ENCODE results near the gene CYTIP.

Gene CYTIP

GRCh38 chr2:157443795-157444640, at the start of gene CYTIP:
Gene CYTIP (minus strand): TSS chr2:157444089. CDS start chr2:157444020, 69 bp downstream.
- no peak for DNase-seq

GRCh38 chr2:157492189-157492773, 48.4 kb upstream of the CYTIP start:
- peak; percentile 70 for DNase-seq

- DNase-seq: no peak
Measured at GRCh38 chr2:157489983-157490382, 46.1 kb upstream of the CYTIP start.

- DNase-seq: no peak
Measured at GRCh38 chr2:157488877-157489276, 45.0 kb upstream of the CYTIP start.

- DNase-seq: no peak
Measured at GRCh38 chr2:157487747-157488146, 43.9 kb upstream of the CYTIP start.

GRCh38 chr2:157487271-157487610, 43.4 kb upstream of the CYTIP start:
- DNase-seq: no peak

- no peak for DNase-seq
Measured at GRCh38 chr2:157486596-157487270, 42.8 kb upstream of the CYTIP start.

- no peak for DNase-seq
Measured at GRCh38 chr2:157480182-157480961, 36.5 kb upstream of the CYTIP start.

GRCh38 chr2:157479081-157480027, 35.5 kb upstream of the CYTIP start:
- DNase-seq: no peak

GRCh38 chr2:157477919-157478318, 34.0 kb upstream of the CYTIP start:
- DNase-seq: no peak

GRCh38 chr2:157476953-157477709, 33.2 kb upstream of the CYTIP start:
- no peak for DNase-seq

GRCh38 chr2:157475722-157476390, 32.0 kb upstream of the CYTIP start:
- DNase-seq: no peak

- DNase-seq: no peak
Measured at GRCh38 chr2:157473581-157473980, 29.7 kb upstream of the CYTIP start.

- DNase-seq: no peak
Measured at GRCh38 chr2:157471078-157471477, 27.2 kb upstream of the CYTIP start.

GRCh38 chr2:157470321-157470720, 26.4 kb upstream of the CYTIP start:
- DNase-seq: no peak

- DNase-seq: no peak
Measured at GRCh38 chr2:157469726-157470125, 25.8 kb upstream of the CYTIP start.

- DNase-seq: no peak
Measured at GRCh38 chr2:157468931-157469708, 25.2 kb upstream of the CYTIP start.

- DNase-seq: no peak
Measured at GRCh38 chr2:157466764-157467163, 22.9 kb upstream of the CYTIP start.

GRCh38 chr2:157465554-157465953, 21.7 kb upstream of the CYTIP start:
- no peak for DNase-seq

GRCh38 chr2:157463002-157463401, 19.1 kb upstream of the CYTIP start:
- no peak for DNase-seq

All from NCI-H345 (cell line).